Vagina (tissue), 2 donors: ENCODE results near the gene TBC1D2.

Experiments used
- POLR2AphosphoS5 ChIP-seq, 2 donors: sonication (generic); formaldehyde crosslinking; IDR thresholded peaks; one replicate each; pipeline ENCODE4 v1.9.0; 2017; ENCODE audit warnings: antibody characterized with exemption in 2 of 2, mild to moderate bottlenecking in 2 of 2, low read depth in 1 of 2; ENCODE audit not compliant: insufficient read depth in 1 of 2
- TF ChIP-seq, protein P1 (sequence below), 3 experiments: fragments of 450-650 bp in 2 of 3; fragments of 200-600 bp in 1 of 3; sonication (generic) in 1 of 3; IDR thresholded peaks; one replicate each; pipeline ENCODE4 v1.5.1; 2017 to 2019; ENCODE audit warnings: antibody characterized with exemption in 3 of 3, mild to moderate bottlenecking in 2 of 3, moderate library complexity in 2 of 3

DNA sequence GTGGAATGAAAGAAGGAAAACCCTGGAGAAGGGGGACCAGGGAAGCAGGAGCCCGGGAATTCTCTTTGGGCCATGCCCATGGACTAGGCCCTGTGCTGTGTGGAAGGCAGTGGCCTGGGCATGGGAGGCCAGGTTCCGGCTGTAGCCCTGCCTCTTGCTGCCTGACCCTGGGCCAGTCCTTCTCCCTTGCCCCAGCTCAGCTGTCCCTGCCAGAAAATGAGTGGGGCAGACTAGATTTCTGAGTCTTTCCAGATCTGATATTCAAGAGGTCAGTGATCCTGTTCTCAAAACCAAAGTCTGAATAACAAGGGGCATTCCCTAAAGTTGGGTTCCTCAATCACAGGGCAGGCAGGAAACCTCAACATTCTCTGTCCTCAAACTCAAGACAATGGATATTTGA, 38.2 kb downstream of the TBC1D2 start:
- TF ChIP-seq, protein P1, sequence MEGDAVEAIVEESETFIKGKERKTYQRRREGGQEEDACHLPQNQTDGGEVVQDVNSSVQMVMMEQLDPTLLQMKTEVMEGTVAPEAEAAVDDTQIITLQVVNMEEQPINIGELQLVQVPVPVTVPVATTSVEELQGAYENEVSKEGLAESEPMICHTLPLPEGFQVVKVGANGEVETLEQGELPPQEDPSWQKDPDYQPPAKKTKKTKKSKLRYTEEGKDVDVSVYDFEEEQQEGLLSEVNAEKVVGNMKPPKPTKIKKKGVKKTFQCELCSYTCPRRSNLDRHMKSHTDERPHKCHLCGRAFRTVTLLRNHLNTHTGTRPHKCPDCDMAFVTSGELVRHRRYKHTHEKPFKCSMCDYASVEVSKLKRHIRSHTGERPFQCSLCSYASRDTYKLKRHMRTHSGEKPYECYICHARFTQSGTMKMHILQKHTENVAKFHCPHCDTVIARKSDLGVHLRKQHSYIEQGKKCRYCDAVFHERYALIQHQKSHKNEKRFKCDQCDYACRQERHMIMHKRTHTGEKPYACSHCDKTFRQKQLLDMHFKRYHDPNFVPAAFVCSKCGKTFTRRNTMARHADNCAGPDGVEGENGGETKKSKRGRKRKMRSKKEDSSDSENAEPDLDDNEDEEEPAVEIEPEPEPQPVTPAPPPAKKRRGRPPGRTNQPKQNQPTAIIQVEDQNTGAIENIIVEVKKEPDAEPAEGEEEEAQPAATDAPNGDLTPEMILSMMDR (IDR thresholded peaks at IDR 0.05): no peak
- TF ChIP-seq POLR2AphosphoS5 (IDR thresholded peaks at IDR 0.05; ENCODE audit: insufficient read depth in 1 of 2, low read depth in 1 of 2): no peak
